Epithelial cell of prostate (primary cell): Measurements from ENCODE around the gene MEDAG.

Source experiments
- DNase-seq: peaks from one replicate; pipeline ENCODE4 v3.0.0-alpha.2; 2011; ENCODE audit warnings: low read depth, low spot score
- H3K27ac ChIP-seq: fragments of 450-650 bp; 2 replicates; pipeline ENCODE4 v1.5.1; 2017; ENCODE audit warnings: mild to moderate bottlenecking

MEDAG gene

DNA sequence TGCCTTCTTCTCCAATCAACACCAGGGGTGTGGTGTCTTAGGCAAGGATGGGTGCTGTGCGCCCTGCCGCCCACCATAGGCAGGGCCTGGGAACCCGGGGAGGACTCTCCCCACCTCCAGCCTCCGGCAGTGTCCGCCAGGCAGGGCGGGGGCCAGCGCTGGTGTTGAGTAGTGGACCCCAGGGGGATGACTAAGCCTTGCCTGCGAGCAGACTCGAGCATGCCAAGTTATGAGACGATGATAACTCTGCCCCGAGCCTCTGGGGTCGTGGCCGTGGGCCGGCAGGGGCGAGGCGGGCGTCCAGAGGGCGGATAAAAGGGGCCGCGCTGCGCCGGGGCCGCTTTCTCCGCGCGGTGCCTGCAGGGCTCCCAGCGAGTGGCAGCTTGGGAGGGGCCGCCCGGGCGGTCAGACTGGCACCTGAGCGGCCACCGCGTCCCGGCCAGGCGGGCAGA, at the start of gene MEDAG:
MEDAG (plus strand) TSS at position 340 of the 452 bp plus-strand sequence. CDS start 245 bp downstream, outside the sequence.
- no peak within 1 kb of the TSS for H3K27ac ChIP-seq
- DNase-seq = no peak

DNA sequence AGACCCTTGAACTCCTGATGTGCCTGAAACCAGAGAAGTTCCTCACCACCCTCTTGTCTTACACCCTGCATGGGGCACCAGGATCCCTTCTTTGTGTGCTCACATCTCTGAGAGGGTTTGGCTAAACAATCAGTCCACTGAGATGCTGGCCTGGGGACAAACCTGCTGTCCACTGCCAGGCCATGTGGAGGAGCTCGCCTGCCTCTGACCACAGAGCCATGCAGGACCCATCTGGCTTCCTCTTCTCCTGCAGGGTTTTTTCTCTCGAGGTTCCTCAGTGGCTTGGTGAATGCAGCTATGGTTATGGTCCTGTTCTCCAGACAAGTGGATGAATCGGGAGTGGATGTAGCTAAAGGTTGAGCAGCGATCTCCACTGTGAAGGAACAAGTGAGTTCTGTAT, 49.1 kb upstream of the MEDAG start:
- H3K27ac ChIP-seq = no peak overlapping the region
- DNase-seq = no peak

- H3K27ac ChIP-seq = no peak overlapping the region
- DNase-seq = no peak
These were observed 48.4 kb upstream of the MEDAG start for GRCh38 chr13:30857636-30858035.

DNA sequence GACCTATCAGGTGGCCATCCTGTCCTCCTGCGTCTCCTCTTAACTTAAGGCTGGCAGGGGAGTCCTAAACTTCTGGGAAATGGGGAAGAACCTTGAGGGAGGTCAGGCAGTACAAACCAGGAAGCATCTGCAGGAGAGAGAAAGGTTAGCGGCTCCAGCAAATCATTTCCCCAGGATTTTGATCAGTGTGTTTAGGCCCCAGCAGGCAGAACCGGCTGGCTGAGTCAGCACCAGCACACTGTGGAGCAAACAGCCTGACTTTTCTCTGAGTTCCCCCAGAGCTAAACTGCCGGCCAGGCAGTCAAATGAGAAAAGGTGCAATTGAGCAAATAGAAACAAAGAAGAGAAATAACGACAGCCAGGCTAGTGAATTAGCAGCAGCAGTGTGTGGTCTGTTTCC, 46.7 kb upstream of the MEDAG start:
- DNase-seq = no peak
- H3K27ac ChIP-seq = no peak overlapping the region

- DNase-seq = no peak
- H3K27ac ChIP-seq = no peak overlapping the region
These were observed 44.9 kb upstream of the MEDAG start for GRCh38 chr13:30861163-30861562.

- H3K27ac ChIP-seq = no peak overlapping the region
- DNase-seq = no peak
These were observed 44.1 kb upstream of the MEDAG start for GRCh38 chr13:30861836-30862467.

- H3K27ac ChIP-seq = no peak overlapping the region
- no peak for DNase-seq
These were observed 43.4 kb upstream of the MEDAG start for GRCh38 chr13:30862707-30863106.

- H3K27ac ChIP-seq = no peak overlapping the region
- DNase-seq = no peak
These were observed 42.8 kb upstream of the MEDAG start for GRCh38 chr13:30863231-30863630.

- DNase-seq = no peak
- peak overlapping the region; percentile 90 for H3K27ac ChIP-seq
These were observed 42.3 kb upstream of the MEDAG start for GRCh38 chr13:30863796-30864195.

DNA sequence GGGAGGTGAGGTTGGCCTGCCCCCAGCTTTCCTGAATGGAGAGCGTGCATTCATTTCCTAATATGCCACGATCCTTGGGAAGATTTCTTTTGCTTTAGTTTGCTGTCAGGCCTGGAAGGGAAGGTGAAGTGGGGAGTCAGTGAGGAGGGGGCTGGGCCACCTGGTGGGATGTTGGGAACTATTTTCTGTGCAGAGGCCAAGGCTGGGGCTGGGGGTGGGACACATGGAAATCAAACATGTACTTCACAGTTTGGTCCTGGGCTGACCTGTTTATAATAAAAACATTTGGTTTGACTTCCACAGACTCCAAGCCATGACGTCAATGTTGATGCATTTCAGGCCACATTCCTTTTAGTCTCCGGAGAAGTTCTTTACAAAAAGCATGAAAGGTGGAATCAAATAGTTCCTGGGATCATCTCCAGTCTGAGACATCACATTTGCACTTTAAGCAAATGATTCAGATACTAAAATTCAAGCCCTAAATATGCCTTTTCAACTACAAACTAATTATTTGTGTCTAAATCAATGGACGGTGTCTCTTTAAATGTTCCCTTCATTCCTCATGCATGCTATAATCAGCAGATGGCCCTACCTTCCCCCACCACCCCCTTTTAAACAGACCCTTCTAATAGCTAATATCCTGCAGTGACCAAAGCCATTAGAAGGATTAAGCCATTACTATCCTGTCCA, 41.5 kb upstream of the MEDAG start:
- no peak for DNase-seq
- H3K27ac ChIP-seq = peak overlapping the region; percentile 90

DNA sequence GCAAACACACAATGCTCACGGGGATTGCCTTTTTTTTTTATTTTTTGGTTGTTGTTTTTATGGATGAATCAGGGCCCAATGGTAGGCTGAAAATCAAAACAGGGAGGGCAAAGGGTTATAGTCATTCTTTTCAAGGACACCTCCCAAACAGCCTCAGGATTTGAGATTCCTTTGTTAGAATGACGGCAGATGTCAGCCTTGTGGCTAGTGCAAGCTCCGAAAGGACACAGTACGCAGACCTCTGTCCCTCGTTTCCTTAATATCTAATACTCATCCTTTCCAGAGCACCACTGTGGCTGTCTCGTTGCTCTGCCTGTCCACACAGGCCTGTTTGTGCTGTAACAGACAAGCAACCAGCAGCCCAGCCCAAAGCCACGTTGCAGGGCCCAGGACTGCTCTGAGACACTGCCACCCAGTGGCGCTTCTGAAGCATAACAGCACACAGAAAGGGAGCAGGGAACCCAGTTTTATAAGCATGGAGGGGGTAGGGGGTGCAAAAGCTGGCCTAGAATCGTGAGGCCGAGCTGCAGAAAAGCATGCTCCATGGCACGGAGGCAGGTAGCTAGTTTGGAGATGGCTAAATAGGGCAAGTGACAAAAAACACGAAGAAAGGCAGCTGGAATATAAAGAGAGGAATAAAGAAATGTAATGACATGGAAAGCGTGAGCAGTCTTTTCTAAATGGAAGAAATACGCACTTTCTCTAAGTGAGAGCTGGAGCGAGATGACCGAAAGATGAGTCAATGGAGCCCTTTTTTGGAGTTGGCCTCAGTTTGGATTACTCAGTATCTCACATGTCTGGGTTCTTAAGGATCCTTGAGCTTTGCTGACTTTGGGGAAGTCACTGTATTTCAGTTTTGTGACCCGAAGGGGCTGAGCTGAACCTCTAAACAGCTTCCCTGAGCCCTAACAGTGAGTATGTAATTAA, 40.7 kb upstream of the MEDAG start:
- peak; percentile 80 for DNase-seq
- peak overlapping the region; percentile 90 for H3K27ac ChIP-seq

GRCh38 chr13:30866677-30867076, 39.4 kb upstream of the MEDAG start:
- H3K27ac ChIP-seq = no peak overlapping the region
- no peak for DNase-seq

- no peak overlapping the region for H3K27ac ChIP-seq
- DNase-seq = no peak
These were observed 38.9 kb upstream of the MEDAG start for GRCh38 chr13:30867089-30867669.

GRCh38 chr13:30868799-30869470, 37.1 kb upstream of the MEDAG start:
- no peak for DNase-seq
- H3K27ac ChIP-seq = no peak overlapping the region

- DNase-seq = no peak
- no peak overlapping the region for H3K27ac ChIP-seq
These were observed 36.6 kb upstream of the MEDAG start for GRCh38 chr13:30869491-30869890.

DNA sequence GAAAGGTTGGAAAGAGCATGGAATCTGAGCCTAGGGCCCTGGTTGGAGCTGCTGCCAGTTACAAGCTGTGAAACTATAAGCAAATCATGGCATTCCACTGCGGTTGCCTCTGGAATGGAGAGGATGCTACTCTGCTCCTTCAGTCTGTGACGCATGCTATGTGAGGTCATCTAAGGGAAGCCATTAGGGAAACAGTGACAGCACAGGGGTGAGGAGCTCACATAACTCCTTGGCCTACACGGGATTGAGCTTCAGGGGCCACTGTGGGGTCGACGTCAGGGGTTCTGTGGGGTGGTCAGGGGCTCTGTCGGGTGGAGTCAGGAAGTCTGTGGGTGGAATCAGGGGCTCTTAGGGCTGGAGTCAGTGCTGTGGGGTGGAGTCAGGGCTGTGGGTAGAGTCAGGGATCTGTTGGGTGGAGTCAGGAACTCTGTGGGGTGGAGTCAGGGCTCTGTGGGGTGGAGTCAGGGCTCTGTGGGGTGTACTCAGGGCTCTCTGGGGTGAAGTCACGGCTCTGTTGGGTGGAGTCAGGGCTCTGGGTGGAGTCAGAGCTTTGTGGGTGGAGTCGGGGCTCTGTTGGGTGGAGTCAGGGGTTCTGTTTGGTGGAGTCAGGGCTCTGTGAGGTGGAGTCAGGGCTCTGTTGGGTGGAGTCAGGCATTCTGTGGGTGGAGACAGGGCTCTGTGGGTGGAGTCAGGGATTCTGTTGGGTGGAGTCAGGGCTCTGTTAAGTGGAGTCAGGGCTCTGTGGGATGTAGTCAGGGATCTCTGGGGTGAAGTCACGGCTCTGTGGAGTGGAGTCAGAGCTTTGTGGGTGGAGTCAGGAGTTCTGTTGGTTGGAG, 35.8 kb upstream of the MEDAG start:
- DNase-seq = no peak
- no peak overlapping the region for H3K27ac ChIP-seq

DNA sequence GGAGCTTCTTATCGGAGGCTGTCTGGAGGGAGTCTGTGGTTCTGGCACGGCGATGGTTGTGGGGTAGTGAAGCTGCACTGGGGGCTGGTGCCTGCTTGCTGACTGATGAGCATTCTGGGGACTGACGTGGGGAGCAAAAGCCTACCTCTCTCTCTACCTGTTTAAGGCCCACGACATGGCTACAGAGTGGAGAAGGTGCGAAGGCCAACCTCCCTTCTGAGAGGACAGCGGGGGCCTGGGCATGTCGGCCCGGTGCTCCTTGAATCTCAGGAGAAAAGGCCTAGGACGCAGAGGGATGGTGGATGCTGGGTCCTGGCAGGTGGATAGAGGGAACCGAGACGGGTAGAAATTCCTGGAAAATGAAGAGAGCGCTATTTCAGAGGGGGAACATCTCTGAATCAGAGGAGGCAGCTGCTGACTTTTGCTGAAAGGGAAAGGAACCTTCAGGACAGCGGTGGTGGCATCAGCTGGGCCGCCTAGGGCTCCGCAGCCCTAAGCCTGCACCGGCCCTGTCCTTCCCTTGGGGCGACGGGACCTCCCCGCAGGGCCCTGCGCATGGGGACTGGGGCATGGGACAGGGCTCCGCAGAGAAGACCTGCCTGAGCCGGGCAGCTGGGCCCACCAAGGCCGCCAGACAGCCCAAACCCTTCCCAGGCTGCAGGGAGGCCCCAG, 35.0 kb upstream of the MEDAG start:
- no peak for DNase-seq
- no peak overlapping the region for H3K27ac ChIP-seq

- DNase-seq = no peak
- no peak overlapping the region for H3K27ac ChIP-seq
These were observed 34.3 kb upstream of the MEDAG start for GRCh38 chr13:30871588-30872275.
